ENCODE measurements around the gene ZNHIT2. TPM values are rescaled to one million over a fixed set of nuclear protein-coding genes. Genes with fewer than 3 reads are reported as not detected.

ZNHIT2 gene
- total and polyA plus RNA-seq, 2 experiments from 2014 or later, result 17.7 to 18.1 TPM

DNA sequence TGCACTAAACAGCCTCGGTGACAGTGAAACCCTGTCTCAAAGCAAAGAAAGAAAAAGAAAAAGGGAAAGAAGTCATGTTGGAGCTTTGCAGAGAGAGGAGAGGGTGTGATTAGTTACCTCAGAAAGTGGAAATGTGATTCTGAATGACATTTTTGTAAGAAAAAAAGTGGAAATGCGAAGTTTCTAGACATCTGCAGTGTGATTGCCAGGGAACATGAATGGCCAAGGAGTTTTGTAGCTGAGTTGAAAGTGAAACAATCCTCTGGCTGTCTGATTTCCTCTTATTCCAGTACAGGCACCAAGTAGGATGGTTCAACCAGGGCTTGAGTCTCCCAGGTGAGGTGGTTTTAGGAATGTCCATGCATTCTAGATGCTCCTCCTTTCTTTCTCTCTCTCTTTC is 34.6 kb upstream of the ZNHIT2 start:
- Mint-ChIP-seq H3K27ac (no peak overlapping the region), H3K9me3 (no peaks in the 10 kb centered on the region; the same call in 2 of the 3 replicates), H3K27me3 (ENCODE audit: insufficient read depth, low read depth, poor library complexity) (peaks cover 11% of the 10 kb centered on the region), H3K4me3 (no peak overlapping the region), H3K4me1 (peaks cover 5% of the 10 kb centered on the region; the same call in 1 of the 3 replicates), H3K36me3 (ENCODE audit: low read depth) (no peaks in the 10 kb centered on the region; the same call in 2 of the 3 replicates)
- TF ChIP-seq, protein P1, sequence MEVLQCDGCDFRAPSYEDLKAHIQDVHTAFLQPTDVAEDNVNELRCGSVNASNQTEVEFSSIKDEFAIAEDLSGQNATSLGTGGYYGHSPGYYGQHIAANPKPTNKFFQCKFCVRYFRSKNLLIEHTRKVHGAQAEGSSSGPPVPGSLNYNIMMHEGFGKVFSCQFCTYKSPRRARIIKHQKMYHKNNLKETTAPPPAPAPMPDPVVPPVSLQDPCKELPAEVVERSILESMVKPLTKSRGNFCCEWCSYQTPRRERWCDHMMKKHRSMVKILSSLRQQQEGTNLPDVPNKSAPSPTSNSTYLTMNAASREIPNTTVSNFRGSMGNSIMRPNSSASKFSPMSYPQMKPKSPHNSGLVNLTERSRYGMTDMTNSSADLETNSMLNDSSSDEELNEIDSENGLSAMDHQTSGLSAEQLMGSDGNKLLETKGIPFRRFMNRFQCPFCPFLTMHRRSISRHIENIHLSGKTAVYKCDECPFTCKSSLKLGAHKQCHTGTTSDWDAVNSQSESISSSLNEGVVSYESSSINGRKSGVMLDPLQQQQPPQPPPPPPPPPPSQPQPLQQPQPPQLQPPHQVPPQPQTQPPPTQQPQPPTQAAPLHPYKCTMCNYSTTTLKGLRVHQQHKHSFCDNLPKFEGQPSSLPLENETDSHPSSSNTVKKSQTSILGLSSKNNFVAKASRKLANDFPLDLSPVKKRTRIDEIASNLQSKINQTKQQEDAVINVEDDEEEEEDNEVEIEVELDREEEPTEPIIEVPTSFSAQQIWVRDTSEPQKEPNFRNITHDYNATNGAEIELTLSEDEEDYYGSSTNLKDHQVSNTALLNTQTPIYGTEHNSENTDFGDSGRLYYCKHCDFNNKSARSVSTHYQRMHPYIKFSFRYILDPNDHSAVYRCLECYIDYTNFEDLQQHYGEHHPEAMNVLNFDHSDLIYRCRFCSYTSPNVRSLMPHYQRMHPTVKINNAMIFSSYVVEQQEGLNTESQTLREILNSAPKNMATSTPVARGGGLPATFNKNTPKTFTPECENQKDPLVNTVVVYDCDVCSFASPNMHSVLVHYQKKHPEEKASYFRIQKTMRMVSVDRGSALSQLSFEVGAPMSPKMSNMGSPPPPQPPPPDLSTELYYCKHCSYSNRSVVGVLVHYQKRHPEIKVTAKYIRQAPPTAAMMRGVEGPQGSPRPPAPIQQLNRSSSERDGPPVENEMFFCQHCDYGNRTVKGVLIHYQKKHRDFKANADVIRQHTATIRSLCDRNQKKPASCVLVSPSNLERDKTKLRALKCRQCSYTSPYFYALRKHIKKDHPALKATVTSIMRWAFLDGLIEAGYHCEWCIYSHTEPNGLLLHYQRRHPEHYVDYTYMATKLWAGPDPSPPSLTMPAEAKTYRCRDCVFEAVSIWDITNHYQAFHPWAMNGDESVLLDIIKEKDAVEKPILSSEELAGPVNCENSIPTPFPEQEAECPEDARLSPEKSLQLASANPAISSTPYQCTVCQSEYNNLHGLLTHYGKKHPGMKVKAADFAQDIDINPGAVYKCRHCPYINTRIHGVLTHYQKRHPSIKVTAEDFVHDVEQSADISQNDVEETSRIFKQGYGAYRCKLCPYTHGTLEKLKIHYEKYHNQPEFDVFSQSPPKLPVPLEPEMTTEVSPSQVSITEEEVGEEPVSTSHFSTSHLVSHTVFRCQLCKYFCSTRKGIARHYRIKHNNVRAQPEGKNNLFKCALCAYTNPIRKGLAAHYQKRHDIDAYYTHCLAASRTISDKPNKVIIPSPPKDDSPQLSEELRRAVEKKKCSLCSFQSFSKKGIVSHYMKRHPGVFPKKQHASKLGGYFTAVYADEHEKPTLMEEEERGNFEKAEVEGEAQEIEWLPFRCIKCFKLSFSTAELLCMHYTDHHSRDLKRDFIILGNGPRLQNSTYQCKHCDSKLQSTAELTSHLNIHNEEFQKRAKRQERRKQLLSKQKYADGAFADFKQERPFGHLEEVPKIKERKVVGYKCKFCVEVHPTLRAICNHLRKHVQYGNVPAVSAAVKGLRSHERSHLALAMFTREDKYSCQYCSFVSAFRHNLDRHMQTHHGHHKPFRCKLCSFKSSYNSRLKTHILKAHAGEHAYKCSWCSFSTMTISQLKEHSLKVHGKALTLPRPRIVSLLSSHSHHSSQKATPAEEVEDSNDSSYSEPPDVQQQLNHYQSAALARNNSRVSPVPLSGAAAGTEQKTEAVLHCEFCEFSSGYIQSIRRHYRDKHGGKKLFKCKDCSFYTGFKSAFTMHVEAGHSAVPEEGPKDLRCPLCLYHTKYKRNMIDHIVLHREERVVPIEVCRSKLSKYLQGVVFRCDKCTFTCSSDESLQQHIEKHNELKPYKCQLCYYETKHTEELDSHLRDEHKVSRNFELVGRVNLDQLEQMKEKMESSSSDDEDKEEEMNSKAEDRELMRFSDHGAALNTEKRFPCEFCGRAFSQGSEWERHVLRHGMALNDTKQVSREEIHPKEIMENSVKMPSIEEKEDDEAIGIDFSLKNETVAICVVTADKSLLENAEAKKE (CRISPR knock-in tag; IDR thresholded peaks at IDR 0.05), result no peak
- TF ChIP-seq EZH2 (IDR thresholded peaks at IDR 0.05; ENCODE audit: low read depth, unreplicated experiment), result no peak
- no peak for TF ChIP-seq JUNB (IDR thresholded peaks at IDR 0.05; ENCODE audit: unreplicated experiment)
- no peak for TF ChIP-seq ZNF331 (CRISPR knock-in tag; IDR thresholded peaks at IDR 0.05; ENCODE audit: low read depth)
- no peak for TF ChIP-seq CREB1 (CRISPR knock-in tag; IDR thresholded peaks at IDR 0.05; ENCODE audit: low read depth)
- no peak for TF ChIP-seq ZNF114 (CRISPR knock-in tag; IDR thresholded peaks at IDR 0.05)
- no peaks in the 10 kb centered on the region for H3K27me3 ChIP-seq (ENCODE audit: insufficient read depth)
- H3K4me2 ChIP-seq, result no peak overlapping the region
- H3K4me3 ChIP-seq, result no peak overlapping the region
- no peak overlapping the region for H2AFZ ChIP-seq
- H3K4me1 ChIP-seq (ENCODE audit: insufficient read depth), result no peaks in the 10 kb centered on the region
- H4K20me1 ChIP-seq (replicated peaks; ENCODE audit: insufficient read depth), result no peaks in the 10 kb centered on the region
- H3F3A ChIP-seq (replicated peaks; ENCODE audit: low read depth), result no peaks in the 10 kb centered on the region
- ATAC-seq, result no peak
- no peak overlapping the region for H3K27ac ChIP-seq (ENCODE audit: low read depth)
- no peaks in the 10 kb centered on the region for H3K9me2 ChIP-seq (ENCODE audit: insufficient read depth)
- H3K36me3 ChIP-seq (ENCODE audit: insufficient read depth), result no peaks in the 10 kb centered on the region
- no peak for DNase-seq (ENCODE audit: low spot score)
- H3K79me2 ChIP-seq (replicated peaks; ENCODE audit: insufficient read depth), result no peaks in the 10 kb centered on the region

All from GM23338 (cell line).